IPS-NIHi7 (cell line): Measurements from ENCODE around the gene FAM131A.

Experiments used
- DNase-seq: peaks from one replicate; pipeline ENCODE4 v3.0.0; 2012; ENCODE audit warnings: mixed read lengths; ENCODE audit errors: extremely low spot score

Gene FAM131A

GRCh38 chr3:184357248-184358123 lies 20.1 kb downstream of the FAM131A start:
- DNase-seq = no peak

- no peak for DNase-seq
These were observed 20.8 kb downstream of the FAM131A start for GRCh38 chr3:184358124-184358767.

DNA sequence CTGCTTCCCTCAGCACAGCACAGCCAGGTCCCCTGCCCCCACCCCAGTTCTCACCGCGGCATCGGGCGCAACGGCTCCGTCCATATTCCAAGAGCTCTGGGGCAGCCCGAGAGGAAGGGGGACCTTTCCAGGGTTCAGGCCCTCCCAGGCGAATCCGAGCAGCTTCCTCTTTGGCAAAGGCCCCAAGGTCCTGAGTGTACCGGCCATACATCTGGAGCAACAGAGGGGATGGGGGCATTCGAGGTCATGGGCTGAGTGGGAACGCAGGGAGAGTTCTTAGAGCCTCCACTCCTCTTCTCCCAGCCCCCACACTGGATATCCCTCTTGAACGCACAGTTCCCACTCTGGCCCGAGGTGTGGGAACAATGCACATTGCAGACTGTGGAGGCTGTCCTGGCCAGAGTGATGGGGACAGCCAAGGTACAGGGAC lies 21.5 kb downstream of the FAM131A start:
- no peak for DNase-seq

- no peak for DNase-seq
These were observed 22.2 kb downstream of the FAM131A start for GRCh38 chr3:184359610-184360009.

DNA sequence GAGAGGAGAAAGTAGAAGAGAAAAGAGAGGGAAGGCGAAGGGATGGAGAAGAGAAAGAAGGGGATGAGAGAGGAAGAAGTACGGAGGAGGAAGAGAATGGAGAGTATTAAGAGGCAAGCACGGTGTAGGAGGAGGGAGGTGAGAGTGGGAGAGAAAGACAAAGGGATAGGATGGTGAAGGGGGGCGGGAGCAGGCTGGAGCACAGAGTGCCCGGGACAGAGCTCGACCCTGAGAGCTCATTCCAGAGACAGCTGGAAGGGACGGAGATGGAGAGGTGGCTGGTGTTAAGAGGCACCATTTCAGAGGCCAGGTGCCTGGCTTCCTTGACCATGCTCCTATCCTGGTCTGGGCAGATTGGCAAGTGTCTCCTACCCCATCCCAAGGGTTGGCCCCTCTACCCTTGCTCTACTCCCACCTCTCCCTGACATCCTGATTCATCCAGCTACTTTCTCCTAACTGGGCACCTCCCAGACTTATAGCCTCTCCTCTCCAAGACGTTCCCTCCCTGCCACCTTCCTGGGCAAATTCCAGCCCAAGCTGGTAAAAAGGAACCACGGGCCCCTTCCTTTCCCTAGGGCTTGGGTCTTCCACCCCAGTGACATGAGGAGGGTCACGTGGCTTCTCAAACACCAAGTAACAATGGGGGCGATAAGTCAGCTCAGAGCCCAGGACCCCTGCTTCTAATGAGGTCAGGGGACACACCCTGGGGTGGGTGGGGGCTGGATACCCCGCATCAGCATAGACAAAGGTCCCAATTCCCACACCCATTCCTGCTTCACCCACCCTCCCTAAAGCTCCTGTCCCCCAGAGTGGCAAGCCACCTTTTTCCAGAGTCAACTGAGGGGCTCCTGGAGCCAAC lies 22.9 kb downstream of the FAM131A start:
- DNase-seq = no peak

DNA sequence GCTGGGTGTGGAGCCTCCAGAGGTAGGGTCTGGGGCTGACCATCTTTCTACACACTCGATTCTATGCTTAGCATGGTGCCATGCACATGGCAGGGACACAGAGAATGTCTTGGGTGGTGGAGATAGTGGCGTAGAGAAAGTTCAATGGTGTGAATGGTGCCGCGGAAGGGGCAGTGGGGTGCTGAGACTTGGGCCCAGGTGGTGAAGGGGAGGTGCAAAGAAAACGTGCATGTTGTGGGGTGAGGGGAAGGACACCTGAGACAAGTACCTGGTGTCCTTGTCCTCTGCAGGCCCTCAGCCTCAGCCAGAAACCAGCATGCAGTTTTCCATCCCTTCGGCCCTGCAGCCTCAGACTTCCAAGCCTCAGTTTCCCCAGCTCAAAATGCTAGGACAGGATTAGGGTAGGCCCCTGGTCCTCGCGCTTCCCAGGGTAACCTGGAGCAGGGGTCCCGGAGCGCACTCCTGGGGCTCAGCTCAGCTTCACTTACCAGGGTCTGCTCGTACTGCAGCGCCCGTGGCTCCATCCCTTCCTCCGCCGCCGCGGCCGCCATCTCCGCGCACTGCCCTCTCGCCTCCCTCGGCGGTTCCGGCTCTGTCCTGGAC lies 23.6 kb downstream of the FAM131A start:
- no peak for DNase-seq

GRCh38 chr3:184361532-184361931 lies 24.1 kb downstream of the FAM131A start, which contains the start of the genes CLCN2 and POLR2H:
CLCN2 (minus strand) TSS chr3:184361605; CDS start chr3:184361479, 126 bp downstream.
POLR2H (plus strand) TSS chr3:184361710; CDS start chr3:184363493, 1,783 bp downstream.
- DNase-seq = peak; percentile 66

DNA sequence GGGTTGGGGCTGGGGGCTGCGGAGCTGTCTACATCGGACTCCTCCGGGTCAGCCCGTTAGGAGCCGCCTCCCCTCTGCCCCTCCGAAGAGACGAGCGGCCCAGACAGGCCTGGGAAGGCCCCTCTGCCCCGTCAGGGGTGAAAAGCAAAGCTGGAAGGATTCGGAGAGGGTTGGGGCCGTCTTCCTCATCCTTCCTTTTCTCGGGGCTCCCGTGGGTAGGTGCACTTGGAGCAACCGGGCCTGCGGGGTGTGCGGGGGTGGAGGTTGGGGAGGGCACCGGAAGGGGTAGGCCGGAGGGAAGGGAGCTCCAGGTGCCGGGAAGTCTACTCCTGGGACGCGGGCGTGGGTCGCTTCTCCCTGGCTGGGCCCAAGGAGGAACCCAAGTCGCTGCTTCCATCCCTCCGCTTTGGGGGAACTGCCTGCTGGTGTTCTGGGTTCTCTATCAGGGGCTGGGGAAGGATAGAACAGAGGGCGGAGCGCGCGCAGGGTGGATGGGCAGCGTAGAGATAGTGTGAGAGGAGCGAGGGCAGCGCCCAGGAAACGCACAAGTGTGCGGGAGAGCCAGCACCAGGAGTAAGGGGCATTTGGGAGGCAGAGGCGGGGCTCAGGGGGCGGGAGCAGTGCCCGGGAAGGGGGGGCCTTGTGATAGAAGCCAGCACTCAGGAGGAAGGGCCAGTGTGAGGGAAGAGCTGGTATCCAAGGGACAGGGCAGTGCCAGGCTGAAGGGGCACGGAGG lies 24.7 kb downstream of the FAM131A start:
- DNase-seq = peak; percentile 35

DNA sequence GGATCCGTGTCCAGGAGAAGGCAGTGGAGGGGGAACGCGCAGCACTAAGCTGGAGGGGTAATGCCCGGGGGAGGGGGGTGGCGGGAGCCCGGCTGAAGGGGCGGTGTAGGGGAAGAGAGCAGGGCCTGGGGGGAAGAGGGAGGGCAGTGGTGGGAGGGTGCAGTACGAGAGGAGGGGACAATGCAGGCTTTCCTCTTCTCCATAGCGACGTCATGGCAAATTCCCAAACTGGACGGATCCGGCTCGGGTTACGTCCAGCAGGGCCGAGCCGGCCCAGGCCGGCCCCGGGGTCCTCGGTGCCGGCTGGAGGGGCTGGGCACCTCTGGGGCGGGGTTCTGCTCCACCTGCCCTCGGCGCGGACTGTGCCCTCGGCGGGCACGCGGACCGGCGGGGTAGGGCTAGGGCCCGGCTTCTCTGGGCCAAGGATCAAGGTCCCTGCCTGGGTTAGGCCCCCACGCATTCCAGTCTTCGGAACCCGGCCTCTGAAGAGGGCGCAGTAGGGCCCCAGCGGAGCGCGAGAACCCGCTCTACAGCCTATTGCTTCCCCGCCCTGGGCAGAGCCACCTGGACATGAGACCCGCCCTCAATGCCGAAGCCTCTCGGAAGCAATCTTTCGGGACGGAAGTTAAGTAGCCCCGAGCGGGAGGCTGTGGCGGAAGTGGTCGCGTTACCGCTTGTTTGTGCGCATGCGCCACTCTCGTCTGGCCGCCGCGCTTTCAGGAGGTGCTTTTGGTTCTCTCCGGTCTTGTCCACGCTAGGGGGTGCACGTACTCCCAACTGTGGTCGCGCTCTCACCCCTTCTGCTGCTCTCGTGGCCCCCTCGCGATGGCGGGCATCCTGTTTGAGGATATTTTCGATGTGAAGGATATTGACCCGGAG lies 25.5 kb downstream of the FAM131A start:
- DNase-seq = peak; percentile 95

- DNase-seq = no peak
These were observed 29.4 kb downstream of the FAM131A start for GRCh38 chr3:184366619-184367289.

DNA sequence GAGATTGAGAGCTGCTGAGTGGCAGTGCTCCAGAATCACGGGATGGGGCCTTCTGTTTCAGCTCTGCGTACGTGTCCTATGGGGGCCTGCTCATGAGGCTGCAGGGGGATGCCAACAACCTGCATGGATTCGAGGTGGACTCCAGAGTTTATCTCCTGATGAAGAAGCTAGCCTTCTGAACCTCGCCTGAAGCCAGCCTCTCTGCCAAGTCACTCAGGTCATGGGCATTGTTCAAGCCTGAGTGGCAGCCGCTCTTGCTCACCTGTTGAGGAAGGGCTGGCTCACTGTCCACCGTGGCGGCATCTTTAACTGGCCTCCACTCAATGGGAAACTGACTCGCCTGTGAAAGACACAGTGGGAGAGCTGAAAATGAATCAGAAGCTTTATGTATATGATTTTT lies 30.7 kb downstream of the FAM131A start:
- DNase-seq = no peak

DNA sequence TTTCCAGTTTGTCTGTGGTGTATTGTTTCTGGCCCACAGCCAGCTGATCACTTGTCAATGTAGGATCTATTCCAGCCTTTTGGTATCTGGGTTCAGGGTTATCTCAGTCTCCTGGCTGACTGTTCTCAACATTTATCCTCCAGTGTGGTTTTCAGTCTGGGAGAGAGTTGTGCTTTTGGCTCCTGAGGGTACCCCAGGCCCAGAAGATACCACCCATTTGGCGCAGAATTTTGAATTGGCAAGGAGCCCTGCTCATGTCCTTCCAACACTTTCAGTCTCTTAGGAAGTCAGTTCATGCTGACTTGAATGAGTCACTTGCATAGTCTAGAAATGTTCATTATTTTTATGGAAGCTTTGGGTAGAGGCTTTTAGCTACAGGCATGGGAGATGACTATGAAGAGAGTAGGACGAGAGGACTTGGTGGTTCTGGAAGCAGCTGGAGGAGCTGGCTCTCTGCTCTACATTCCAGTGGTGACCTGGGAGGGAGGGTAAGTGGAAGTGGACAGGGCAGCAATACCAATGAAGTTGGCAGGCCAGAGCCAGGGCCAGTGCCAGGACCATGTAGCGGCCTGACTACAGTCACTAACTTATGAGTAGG lies 31.3 kb downstream of the FAM131A start:
- no peak for DNase-seq

GRCh38 chr3:184371570-184372018 lies 34.2 kb downstream of the FAM131A start:
- peak; percentile 89 for DNase-seq

- DNase-seq = no peak
These were observed 35.0 kb downstream of the FAM131A start for GRCh38 chr3:184372296-184372821.

GRCh38 chr3:184372911-184373310 lies 35.5 kb downstream of the FAM131A start:
- DNase-seq = no peak

DNA sequence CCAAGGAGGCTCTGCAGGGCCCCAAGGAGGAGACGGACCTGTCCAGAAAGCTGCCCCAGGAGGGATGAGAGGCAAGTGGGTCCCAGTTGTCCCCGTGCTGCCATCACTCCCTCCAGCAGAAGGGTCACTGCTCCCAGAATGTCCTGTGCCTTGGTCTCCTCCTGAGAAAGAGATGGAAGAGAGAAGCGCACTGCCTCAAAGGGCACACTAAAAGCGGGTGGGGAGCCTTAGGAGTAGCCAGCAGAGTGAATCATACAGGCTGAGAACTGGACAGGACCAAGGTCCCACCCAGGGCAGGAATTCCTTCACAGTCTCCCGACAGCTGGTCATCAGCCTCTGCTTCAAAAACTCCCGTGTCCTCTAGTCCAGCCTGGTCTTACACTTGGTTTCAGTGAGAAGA lies 36.0 kb downstream of the FAM131A start:
- no peak for DNase-seq

DNA sequence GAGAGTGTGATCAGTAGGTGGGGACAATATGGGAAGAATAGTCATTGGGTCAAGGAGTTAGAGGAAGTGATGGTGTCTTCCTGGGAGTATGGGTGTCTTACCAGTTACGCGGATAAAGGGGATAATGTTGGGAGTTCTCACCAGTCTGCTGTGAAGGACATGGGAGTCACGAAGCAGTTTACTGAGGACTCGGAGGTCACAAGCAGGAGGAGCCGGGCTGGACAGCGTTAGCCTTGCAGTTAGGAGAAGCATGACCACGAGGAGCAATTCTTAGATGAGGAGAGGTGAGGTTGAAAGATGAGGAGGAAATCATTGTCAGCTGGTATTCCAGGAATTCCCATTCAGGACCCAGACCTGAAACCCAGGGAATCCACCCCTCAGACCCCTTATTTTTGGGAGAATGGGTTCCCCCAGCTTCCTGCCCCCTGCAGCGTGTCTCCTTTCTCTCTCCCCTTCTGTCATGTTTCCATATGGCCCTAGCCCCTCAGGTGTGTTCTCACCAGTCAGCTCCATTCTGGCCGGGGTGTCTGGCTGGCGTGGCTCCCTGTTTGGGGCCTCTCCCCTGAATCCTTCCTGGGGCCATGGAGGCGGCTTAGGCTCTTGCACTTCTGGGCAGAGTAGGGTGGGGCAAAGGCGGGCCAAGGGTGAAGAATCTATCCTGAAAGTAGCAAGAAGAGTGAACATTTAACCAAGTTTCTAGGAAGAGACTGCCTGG lies 38.5 kb downstream of the FAM131A start:
- DNase-seq = no peak

GRCh38 chr3:184377374-184377773 lies 40.0 kb downstream of the FAM131A start:
- no peak for DNase-seq
